Fibroblast of lung (primary cell): ENCODE results near the gene RPL4. TPM values are rescaled to one million over a fixed set of nuclear protein-coding genes. Genes with fewer than 3 reads are reported as not detected.

ENCODE experiments used
- DNase-seq, 2 donors: peaks; one replicate each; pipeline versions ENCODE4 v3.0.0 to v3.0.0-alpha.2; 2010; ENCODE audit warnings: low read depth in 2 of 2
- H2AFZ ChIP-seq: 2 replicates; pipeline ENCODE4 v1.5.1; 2012; ENCODE audit warnings: low read length, control low read depth, inconsistent platforms
- H3K27ac ChIP-seq: 2 replicates; pipeline ENCODE4 v1.5.1; 2011; ENCODE audit warnings: low read length, control low read depth; ENCODE audit not compliant: insufficient read depth
- H3K27me3 ChIP-seq: 2 replicates; pipeline ENCODE4 v1.5.1; 2011; ENCODE audit warnings: mild to moderate bottlenecking, low read length; ENCODE audit not compliant: control insufficient read depth, insufficient read depth
- H3K36me3 ChIP-seq: 2 replicates; pipeline ENCODE4 v1.5.1; 2011; ENCODE audit warnings: low read length; ENCODE audit not compliant: control insufficient read depth, insufficient read depth
- H3K4me1 ChIP-seq: 2 replicates; pipeline ENCODE4 v1.5.1; 2011; ENCODE audit warnings: low read length; ENCODE audit not compliant: control insufficient read depth, insufficient read depth; ENCODE audit errors: extremely low read depth
- H3K4me2 ChIP-seq: 2 replicates; pipeline ENCODE4 v1.5.1; 2011; ENCODE audit warnings: low read length, control low read depth; ENCODE audit not compliant: insufficient read depth; ENCODE audit errors: extremely low read depth
- H3K4me3 ChIP-seq, 4 experiments: fragments of 200-600 bp in 1 of 4; sonication (generic) in 1 of 4; replicated peaks in 1 of 4; 2 replicates each; pipeline ENCODE4 v1.5.1; 2011 to 2016; ENCODE audit warnings: low read length in 4 of 4, low read depth in 3 of 4, mild to moderate bottlenecking in 3 of 4, control low read depth in 2 of 4, inconsistent platforms in 1 of 4, mixed read lengths in 1 of 4; ENCODE audit not compliant: insufficient read depth in 1 of 4; ENCODE audit errors: control extremely low read depth in 1 of 4
- H3K79me2 ChIP-seq: 2 replicates; pipeline ENCODE4 v1.5.1; 2012; ENCODE audit warnings: mild to moderate bottlenecking, low read length, inconsistent platforms; ENCODE audit not compliant: control insufficient read depth, insufficient read depth
- H3K9ac ChIP-seq: 2 replicates; pipeline ENCODE4 v1.5.1; 2011; ENCODE audit warnings: mild to moderate bottlenecking, low read length, control low read depth; ENCODE audit not compliant: insufficient read depth
- H3K9me3 ChIP-seq: 2 replicates; pipeline ENCODE4 v1.5.1; 2012; ENCODE audit warnings: low read depth, low read length; ENCODE audit not compliant: control insufficient read depth, insufficient read depth
- H4K20me1 ChIP-seq: 2 replicates; pipeline ENCODE4 v1.5.1; 2011; ENCODE audit warnings: low read length; ENCODE audit not compliant: control insufficient read depth, insufficient read depth; ENCODE audit errors: extremely low read depth
- CTCF ChIP-seq, 2 donors: IDR thresholded peaks in 1 of 2; conservative IDR thresholded peaks in 1 of 2; 1 replicate in 1 of 2; 2 replicates in 1 of 2; pipeline ENCODE4 v1.5.1; 2011 to 2012; ENCODE audit warnings: low read length in 2 of 2, control low read depth in 1 of 2, inconsistent platforms in 1 of 2, low read depth in 1 of 2, mild to moderate bottlenecking in 1 of 2
- EZH2 ChIP-seq: IDR thresholded peaks from 2 replicates; pipeline ENCODE4 v1.5.1; 2012; ENCODE audit warnings: low read length, control low read depth, mild to moderate bottlenecking; ENCODE audit errors: missing control alignments
- polyA plus RNA-seq, 2 donors: library from polyadenylated mRNA; depleted of rRNA in 1 of 2; stranded (reverse) in 1 of 2; unstranded in 1 of 2; fragments of >200 nt; gene quantifications; 2 replicates each; pipeline ENCODE4 v1.2.1, GENCODE V29; 2011 to 2012; ENCODE audit warnings: missing spikeins in 1 of 2
- total RNA-seq: library from RNA; depleted of rRNA; stranded (reverse); fragments of >200 nt; gene quantifications from 2 replicates; pipeline ENCODE4 v1.2.1, GENCODE V29; 2014

Gene RPL4
- total and polyA plus RNA-seq, 2 donors (not counting 1 experiment from before 2014, with no cell fraction given): 1,689 to 3,456 TPM

DNA sequence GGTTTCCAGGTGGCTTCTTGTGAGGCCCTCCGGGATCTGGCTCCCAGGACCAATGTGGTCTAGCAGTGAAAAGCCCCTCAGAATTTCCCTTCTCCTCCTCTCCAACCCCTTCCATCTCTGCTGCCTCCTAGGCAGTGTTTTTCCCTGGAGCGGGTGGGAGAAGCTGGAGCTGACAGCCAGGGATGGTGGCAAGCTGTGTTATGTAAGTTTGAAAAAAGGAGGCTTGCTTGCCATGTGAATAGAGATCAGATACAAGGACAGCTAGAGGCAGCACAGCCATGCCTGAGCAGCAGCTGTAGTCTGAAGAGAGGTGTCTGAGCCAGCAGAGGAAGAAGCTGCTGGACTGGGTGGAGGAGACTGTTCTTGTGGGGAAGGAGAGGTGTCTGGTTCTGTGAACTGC is 27.6 kb downstream of the RPL4 start:
- Histone ChIP-seq H2AFZ (no peak overlapping the region), H4K20me1 (no peaks in the 10 kb centered on the region), H3K4me1 (peaks cover 5% of the 10 kb centered on the region), H3K4me2 (no peak overlapping the region), H3K27ac (no peak overlapping the region), H3K36me3 (peaks cover 3% of the 10 kb centered on the region), H3K27me3 (no peaks in the 10 kb centered on the region), H3K4me3 (no peak overlapping the region), H3K79me2 (no peaks in the 10 kb centered on the region), H3K9ac (no peak overlapping the region), H3K9me3 (no peaks in the 10 kb centered on the region)
- TF ChIP-seq CTCF (conservative IDR thresholded peaks at IDR 0.05 in 1 of 2, IDR thresholded peaks at IDR 0.05 in 1 of 2; ENCODE audit: low read depth in 1 of 2, low read length in 2 of 2) (no peak), EZH2 (no peak)
- DNase-seq: no peak

DNA sequence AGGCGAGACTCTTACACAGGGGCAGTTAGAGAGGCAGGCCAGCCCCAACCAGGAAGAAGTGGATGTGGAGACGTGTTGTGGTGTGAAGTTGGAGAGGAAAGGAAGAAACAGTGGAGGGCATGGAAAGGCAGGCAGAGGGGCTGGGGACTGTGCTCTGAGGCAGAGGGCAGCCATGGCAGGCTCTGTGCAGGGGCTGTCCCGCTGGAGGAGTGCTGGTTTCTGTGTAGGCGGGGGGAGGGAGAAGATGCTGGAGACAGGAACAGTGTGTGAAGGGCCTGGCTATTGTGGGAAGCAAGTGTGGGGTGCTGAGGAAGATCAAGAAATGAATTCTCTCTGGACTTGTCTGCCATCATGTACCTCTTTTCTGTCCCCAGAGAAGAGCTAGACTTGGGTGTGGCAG is 28.1 kb downstream of the RPL4 start:
- H3K27ac ChIP-seq: no peak overlapping the region

GRCh38 chr15:66474963-66475362 is 29.7 kb downstream of the RPL4 start:
- Histone ChIP-seq H3K4me2 (no peak overlapping the region), H3K4me1 (peaks cover 5% of the 10 kb centered on the region), H2AFZ (no peak overlapping the region), H3K9me3 (no peaks in the 10 kb centered on the region), H3K36me3 (no peaks in the 10 kb centered on the region), H3K27me3 (no peaks in the 10 kb centered on the region), H4K20me1 (no peaks in the 10 kb centered on the region), H3K9ac (no peak overlapping the region), H3K27ac (no peak overlapping the region), H3K79me2 (no peaks in the 10 kb centered on the region), H3K4me3 (no peak overlapping the region)
- DNase-seq: no peak
- TF ChIP-seq EZH2 (no peak), CTCF (conservative IDR thresholded peaks at IDR 0.05 in 1 of 2, IDR thresholded peaks at IDR 0.05 in 1 of 2; ENCODE audit: low read depth in 1 of 2, low read length in 2 of 2) (no peak)

More for the DNA sequence above, 28.1 kb downstream of the RPL4 start:
- Histone ChIP-seq H3K4me2 (no peak overlapping the region), H3K36me3 (no peaks in the 10 kb centered on the region), H3K9ac (no peak overlapping the region), H3K4me3 (no peak overlapping the region), H2AFZ (no peak overlapping the region), H4K20me1 (no peaks in the 10 kb centered on the region), H3K4me1 (peaks cover 5% of the 10 kb centered on the region), H3K79me2 (no peaks in the 10 kb centered on the region), H3K27me3 (no peaks in the 10 kb centered on the region), H3K9me3 (no peaks in the 10 kb centered on the region)
- DNase-seq: no peak
- TF ChIP-seq EZH2 (no peak), CTCF (conservative IDR thresholded peaks at IDR 0.05 in 1 of 2, IDR thresholded peaks at IDR 0.05 in 1 of 2; ENCODE audit: low read depth in 1 of 2, low read length in 2 of 2) (no peak)
